GM18861 (cell line): ENCODE measurements around the gene PLEKHG5.
"Not testable (repeated sequence)": the region's sequence is repeated elsewhere in the genome, so short reads cannot be mapped to it uniquely, and the experiment has no call there.

Source experiments
- ATAC-seq: cut with Tn5 transposase; IDR thresholded peaks from one replicate; pipeline ENCODE4 v1.9.1; 2021; ENCODE audit not compliant: unreplicated experiment

Gene PLEKHG5

DNA sequence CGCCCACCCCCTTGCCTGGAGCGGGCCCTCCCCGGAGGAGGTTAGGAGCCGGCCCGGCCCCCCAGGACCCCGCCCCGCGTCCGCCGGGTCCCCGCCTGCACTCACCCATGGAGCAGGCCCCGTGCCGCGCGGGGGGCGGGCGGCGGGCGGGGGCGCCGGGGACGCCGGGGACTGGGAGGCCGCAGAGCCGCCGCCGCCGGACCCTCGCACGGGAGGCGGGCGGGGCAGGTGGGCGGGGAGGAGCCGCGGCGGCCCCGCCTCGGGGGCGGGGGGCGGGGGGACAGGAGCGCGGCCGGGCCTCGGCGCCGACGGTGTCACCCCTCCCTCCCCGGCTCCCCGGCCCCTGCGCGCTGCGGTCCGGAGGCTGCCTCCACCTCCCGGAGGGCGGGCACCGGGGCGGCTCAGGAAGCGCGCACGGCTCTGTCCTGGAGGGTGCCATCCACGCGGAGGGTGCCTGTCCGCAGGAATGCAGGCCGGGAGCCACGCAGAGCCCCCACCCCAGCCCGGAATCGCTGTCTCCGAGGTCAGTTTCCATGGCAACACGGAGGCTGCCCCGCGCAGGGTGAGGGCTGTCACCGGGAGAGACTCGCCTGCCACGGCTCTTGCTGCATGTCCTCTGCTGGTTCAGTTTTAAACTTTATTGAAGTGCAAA, 5.9 kb upstream of the PLEKHG5 start:
- no peak for ATAC-seq

DNA sequence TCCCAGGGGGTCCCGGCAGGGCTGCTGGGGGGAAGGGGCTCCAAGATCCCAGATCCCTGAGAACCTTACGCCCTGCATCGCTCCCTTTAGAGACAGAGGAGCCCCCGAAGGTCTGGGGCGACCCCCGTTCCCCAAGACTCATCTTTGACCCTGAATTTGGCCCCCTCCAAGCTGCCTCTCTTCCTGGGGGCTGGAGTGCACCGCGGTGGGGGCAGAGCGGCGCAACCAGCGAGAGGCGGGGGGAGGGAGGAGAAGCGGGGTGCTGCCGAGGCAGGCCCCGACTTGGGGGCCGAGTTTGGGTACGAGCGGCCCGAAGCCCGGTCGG, 5.4 kb upstream of the PLEKHG5 start:
- ATAC-seq: no peak

DNA sequence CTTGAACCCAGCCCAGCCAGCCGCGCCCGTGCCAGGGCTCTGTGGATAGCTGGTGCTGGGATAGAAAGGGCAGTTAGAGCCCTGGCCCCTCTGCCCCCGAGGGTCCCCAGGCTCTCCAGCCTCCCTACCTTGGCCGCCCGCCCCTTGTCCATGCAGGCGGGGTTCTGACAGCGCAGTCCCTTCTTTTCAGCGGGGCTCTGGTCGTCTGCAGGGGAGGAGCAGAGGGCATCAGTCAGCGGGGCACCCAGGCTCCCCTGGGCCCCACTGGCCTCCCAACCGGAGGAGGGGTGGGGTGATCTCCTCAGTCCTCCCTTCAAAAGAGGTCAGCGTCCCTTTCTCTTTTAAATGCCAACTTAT, 4.9 kb upstream of the PLEKHG5 start:
- no peak for ATAC-seq

DNA sequence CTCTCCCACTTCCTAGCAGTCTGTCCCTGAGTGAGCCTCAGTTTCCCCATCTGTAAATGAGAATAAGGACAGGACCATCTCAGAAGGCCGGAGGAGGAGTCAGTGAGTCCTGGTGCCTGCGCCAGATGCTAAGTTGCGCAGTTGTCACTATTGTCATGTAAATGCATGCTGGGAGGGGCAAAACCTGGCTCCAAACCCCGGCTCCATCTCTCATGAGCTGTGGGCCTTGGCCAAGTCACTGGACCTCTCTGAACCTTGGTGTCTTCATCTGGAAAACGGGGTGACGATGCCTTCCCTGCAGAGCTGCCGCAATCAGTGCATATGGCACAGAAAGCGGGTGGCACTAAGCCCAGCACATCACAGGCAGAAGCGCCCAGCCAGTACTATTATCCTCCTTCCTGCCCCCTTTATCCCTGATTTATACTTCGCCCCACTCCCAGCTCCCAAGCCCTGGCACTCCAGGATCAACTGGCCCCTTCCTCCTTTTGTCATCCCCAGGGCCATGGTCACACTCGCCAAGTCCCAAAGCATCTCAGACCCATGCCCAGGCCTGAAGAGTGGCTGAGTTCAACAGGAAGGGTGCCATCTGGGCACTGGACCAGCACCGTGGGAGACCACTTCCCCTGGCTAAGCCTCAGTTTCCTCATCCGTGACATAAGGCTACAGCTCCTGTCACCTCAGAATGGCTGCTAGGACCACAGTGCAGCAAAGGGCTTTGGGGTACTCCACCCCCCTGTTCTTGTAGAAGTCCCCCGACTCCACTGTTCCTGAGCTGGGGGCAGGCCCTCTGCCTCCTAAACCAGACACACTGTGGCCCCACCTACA, 4.3 kb upstream of the PLEKHG5 start:
- ATAC-seq: no peak

DNA sequence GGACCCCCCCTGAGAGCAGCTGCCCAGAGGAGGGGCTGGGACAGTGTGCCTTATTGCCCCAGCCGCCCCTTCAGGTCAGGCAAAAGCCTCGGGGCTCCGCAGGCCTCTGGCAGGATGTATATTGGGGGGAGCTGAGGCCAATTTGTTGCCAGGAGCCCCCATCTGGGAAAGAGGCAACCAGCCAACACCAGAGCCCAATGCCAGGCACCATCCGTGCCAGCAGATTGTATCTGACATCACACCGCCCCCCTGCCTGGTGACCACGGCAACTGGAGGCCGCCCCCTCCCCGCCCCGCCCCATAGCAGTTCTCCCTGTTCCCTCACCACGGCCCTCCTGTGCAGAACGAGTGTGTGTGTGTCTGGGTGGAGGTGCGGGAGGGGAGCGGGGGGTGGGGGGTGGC, 3.6 kb upstream of the PLEKHG5 start:
- ATAC-seq: no peak

DNA sequence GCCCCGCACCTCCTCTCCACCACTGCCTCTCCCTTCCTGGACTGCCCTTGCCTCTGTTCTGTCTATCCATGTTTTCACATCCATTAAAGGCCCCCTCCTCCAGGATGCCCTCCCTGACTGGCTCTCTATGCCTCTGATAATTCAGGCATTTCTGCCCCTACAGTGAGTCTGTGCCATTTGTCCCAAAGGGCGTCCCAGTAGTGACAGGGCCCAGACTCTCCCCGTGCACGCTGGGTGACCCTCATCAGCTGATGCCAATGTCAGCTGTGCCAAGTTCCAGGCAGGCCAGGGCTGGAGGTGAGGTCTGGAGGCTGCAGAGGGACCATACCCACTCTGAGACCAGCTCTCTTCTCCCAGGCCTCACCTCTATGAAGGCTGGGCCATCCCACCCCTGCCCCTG, 3.2 kb upstream of the PLEKHG5 start:
- no peak for ATAC-seq

DNA sequence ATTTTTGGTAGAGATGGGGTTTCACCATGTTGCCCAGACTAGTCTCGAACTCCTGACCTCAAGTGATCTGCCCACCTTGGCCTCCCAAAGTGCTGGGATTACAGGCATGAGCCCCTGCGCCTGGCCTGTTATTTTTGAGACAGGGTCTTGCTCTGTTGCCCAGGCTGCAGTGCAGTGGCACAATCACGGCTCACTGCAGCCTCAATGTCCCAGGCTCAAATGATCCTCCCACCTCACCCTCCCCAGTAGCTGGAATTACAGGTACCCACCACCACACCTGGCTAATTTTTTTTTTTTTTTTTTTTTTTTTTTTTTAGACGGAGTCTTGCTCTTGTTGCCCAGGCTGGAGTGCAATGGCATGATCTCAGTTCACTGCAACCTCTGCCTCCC, 2.4 kb upstream of the PLEKHG5 start:
- not testable (repeated sequence) for ATAC-seq

DNA sequence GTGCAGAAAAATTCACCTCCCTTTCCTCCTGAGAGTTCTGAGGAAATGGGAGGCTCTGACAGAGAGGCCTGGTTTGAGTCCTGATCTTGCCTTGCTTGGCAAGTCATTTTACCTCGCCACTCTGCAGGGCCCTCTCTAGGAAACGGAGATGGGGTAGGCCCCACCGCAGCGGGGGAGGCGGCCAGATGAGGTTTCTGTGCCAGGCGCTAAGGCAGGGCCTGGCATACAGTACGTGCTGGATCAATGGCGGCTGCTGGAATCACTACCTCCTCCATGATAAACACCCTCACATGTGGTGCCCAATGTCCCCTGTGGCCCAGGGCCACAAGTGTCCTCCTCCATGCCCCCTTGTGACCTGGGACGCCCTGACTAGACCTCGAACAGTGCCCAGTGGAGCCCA, 499 bp upstream of the PLEKHG5 start:
- ATAC-seq: no peak

DNA sequence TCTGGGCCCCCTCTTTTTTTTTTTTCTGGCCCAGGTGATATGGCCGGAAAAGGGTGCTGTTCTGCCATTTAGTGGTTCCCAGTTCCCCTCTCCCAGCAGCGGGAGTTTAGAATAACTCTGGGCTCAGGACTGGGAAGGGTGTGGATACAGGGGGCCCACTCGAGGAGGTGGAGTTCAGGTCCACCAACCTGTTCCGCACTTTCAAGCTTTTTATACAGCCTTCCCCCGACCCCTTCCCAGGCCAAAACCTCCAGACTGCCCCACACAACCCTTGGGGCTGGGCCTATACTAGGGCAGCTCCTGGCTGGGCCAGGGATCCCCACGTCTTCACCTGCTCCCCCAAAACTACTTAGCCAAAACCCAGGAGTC, 402 bp downstream of the PLEKHG5 start:
- no peak for ATAC-seq

DNA sequence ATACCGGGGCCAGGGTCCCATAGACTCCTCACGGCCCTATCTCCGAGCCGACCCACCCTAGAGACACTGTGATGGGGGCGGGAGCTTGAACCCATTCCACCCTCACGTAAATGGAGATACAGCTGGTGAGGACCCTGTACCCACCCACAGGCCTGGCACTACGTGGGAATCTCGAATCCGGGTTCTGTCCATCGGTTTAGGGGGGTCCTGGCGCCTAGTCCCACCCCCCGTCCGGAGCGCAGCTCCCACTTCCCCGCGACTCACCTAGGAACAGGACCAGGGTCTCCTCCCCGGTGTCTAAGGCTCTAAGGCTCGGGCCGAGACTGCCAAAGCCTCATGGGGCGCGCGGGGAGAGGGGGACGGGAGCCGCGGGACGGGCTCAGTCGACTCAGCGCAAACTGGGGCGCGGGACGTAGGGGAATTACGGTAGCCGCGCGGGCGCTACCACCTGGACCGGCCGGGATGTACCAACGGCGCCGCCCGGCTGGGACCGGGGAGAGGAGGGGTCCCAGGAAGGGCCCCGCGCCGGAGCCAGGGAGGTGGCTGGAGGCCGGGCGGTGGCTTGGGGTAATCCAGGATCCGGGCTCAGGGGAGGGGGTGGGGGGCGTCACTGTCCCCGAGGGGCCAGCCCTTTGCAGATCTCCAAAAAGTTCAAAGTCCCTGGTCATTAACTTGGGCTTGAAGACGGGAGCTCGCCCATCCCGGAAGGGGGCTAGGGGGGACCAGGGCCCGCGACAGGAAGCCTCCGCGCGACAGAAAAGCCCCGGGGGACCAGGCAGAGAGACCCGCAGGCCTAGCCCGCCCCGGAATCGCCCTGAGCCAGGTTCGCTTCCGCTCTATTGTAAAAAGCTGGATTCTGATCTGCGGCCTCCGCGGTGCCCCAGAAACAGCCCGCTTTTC, 1.0 kb downstream of the PLEKHG5 start:
- no peak for ATAC-seq

DNA sequence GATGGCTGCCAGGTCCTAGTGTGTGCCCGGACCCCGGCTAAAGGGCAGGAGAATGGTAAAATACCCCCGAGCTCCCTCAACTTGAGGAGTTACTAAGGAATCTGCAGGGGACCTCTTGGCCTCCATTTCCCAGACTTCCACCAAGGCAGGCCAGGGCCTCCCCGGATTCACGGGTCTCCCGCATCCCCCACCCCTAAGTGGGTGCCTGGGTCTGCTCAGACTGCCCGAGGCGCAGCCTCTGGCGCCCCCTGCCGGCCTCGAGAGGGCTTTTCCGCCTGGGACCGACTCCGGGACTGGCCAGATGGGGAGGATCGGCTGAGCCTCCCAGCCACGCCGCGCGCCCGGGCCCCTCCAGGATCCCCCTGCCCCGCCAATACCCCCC, 1.7 kb downstream of the PLEKHG5 start:
- ATAC-seq: no peak

DNA sequence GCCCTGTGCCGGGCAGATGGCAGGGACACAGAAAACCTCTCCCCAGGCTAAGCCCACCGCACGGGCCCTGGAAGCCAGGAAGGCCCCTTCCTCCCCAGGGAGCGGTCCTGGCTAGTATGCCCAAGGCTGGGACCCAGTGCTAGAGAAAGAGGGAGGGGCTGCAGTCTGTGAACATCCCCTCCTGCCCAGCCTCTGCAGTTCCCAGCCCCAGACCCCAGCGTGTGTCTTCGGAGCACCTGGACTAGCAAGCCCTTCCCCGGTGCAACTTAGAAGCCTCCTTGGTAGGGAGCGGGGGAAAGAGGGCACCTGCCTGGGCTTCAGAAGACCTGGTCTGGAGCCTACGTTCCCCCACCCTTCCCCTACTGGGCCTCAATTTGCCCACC, 2.1 kb downstream of the PLEKHG5 start:
- ATAC-seq: no peak

DNA sequence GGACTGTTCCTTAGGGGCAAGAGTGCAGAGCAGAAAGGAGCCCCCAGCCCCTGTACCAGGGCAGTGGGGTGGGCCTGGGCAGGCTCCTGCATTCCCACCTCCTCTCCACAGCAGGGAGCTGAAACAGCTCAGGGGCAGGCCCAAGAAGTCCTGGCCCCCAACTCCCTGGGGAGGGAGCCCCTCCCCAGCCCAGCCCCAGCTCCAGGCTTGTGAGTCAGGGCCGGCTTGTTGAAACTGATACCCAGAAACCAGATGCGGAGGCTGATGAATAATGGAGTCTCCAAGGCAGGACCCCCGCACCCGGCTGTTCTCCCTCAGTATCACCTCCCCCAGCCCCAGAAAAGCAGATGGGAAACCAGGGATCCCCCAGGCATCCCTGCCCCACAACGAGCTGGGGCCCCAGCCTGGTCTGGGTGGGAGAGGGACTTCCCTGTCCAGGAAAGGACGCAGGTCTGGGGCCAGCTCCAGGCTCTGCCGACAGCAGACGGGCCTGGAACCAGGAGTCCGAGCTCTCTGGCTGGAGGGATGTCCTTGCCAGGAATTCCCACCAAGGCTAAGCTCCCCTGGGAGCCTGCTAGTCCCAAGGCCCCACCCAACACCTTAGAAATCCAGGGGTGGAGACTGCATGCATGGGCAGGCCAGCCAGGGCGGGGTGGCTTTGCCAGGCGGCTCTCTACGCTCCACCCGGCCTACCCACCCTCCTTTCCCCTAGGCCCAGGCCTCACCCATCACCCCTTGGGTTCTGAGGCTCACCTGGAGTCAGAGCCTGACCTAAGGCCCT, 2.7 kb downstream of the PLEKHG5 start:
- ATAC-seq: no peak

DNA sequence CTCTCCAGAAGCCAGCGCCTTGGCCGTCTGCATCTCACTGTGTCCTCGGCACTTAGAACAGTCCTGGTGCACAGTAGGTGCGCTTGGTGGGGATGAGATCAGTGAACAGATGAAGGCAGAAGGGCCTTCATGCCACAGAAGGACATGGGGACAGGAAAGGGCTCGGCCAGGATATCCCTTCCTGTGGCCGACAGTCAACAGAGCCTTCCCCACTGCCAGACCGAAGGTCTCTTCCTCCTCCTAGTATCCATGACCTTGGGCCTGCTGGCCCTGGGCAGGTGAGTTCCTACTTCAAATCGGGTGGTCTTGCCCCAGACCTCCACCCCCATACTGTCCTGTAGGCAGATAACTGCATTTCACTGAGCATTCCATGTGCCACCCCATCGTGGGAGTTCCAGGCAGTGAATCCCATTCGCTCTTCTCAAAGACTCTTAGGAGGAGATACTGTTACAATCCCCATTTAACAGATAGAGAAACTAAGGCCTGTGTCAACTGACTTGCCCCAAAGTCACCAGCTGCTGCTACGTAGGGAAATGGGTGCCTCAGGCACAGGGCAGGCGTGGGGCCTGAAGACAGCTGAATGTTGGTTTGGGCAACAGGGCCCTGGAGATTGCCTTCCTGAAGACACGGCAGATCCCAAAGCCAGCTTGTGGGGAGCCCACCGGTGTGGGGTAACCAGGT, 3.5 kb downstream of the PLEKHG5 start:
- no peak for ATAC-seq

DNA sequence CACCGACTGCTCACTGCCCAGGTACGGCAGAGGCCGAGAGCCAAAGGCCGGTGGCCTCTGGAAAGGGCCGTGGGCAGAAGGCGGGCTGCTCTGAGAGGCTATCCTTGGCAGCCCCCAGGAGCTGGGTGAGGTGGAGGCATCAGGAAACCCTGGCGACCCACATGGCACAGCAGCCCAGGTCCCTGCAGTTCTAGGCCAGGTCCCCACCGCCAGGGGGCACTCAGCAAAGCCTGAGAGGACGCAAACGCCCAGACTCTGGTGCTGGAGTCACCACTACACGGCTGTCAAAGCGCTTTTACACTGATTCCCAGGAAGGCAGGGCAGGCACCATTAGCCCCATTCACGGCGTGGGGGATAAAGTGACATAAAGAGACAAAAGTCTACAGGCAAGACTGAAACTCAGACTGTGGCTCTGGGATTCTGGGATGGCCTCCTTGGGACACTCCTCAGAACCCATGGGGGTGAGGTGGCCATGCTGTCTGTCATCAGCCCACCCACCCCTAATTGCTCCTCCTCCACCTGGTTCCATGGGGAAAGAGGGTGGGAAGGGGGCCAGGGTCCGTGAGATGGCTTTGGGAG, 4.9 kb downstream of the PLEKHG5 start:
- ATAC-seq: no peak

DNA sequence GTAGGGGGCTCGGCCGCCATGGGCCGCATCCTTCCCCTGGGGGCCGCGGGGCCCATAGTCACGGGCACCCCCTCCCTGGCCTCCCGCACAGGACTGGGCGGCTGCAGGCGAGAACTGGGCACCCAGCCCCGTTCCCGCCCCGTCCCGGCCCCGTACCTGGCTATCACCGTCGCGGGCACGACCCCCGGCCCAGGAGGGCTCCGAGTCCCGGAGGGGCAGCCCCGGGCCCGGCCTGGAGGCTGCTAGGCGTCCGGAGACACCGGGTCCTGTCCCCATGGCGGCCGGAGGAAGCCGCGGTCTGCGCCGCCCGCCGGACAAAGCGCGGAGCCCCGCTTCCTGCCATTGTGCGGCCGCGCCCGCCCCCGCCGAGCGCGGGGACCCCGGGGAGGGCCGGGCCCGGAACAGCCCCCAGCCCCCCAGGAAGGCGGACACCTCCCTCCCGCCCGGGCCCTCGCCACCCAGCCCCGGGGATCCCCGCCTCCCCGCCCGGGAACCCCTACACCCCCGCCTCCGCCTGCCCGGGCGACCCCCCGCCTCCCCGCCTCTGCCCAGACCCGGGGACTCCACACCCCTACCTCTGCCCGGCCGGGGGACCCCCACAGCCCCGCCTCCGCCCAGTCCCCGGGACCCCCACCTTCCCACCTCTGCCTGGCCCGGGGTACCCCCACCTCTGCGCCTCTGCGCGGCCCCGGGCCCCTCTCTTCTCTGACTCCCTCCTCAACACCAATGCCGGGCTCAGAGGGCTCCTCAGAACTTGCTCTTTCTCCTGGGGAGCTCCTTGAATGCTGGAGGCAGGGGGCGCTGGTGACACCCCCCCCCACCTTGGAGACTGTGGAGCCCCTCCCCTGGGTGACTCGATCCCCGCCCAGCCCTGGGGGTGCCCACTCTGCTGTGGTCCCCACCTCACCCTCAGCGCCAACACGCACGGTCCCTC, 6.0 kb downstream of the PLEKHG5 start:
- ATAC-seq: no peak

DNA sequence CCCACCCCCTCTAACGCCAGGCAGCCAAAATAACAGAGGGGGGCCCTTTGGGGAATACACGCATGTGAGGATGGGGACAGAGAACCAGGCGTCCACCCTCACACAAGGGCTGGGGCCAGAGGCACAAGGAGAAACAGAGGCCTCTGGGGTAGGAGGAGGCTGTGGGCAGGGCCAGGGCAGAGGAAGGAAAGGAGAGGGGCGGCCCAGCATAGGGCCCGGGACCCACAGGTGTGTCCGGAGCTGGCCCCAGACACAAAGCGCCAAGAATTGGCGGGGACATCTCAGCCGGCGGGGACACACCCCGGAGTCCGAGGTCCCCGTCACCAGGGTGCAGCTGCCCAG, 6.7 kb downstream of the PLEKHG5 start:
- no peak for ATAC-seq

DNA sequence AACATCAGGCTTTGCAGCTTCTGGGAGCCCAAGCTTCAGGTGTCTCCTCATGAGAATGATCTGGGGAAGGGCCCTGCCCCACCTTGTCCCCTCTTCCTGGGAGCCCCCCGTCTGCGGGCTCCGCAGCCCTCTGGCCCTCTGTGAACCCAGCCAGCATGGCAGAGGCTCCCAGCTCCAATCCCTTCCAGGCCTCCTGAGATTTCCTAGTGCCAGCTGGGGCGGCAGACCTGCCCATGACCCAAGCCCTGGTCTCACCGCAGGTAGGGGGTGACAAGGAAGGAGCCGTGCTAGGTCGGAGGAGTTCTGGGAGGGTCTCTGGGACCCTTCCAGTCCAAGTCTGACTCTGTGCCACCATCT, 7.7 kb downstream of the PLEKHG5 start:
- no peak for ATAC-seq

DNA sequence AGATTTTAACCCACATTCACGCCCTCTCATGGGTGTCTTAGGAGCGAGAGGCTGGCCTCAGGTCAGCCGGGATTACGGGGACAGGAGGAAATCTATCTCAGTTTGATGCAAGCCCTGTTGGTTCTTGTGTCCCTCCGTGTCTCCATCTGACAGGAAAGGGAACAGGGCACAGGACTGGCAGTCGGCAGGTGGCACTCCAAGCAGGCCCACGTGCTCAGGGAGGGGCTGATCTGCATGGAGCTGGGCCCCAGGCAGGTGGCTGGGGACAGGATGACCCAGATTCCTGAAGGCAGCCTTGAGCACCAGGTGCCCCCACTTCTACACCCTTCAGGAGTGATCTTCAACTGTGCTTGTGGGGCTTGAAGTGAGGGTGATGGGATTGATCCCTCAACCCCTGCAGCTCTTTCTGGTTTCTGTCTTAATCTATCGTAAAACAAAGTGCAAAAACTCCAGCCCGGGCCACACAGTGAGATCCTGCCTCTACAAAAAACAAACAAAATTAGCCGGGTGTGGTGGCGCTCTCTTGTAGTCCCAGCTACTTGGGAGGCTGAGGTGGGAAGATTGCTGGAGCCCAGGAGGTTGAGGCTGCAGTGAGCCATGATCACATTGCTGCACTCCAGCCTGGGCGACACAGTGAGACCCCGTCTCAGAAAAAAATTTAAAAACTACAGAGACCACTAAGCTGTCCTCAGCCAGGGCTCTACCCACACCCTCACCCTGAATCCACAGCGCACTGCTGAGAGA, 8.3 kb downstream of the PLEKHG5 start:
- ATAC-seq: no peak
